Left ventricle myocardium inferior (tissue), 1 donor: ENCODE results near the gene SERPINA12. TPM values are rescaled to one million over a fixed set of nuclear protein-coding genes. Genes with fewer than 3 reads are reported as not detected.

Experiments
- DNase-seq: peaks from one replicate; pipeline ENCODE4 v3.0.0-alpha.2; 2020
- H3K27ac ChIP-seq: fragments of 200-600 bp; replicated peaks from 2 replicates; pipeline ENCODE4 v1.8.0; 2021
- H3K27me3 ChIP-seq: fragments of 200-600 bp; 2 replicates; pipeline ENCODE4 v1.8.0; 2021; ENCODE audit warnings: low read depth
- H3K36me3 ChIP-seq: fragments of 200-600 bp; 2 replicates; pipeline ENCODE4 v1.8.0; 2021
- H3K4me1 ChIP-seq: fragments of 200-600 bp; 2 replicates; pipeline ENCODE4 v1.8.0; 2021
- H3K4me3 ChIP-seq: fragments of 200-600 bp; 2 replicates; pipeline ENCODE4 v1.8.0; 2021; ENCODE audit warnings: mild to moderate bottlenecking, moderate library complexity
- H3K9me3 ChIP-seq: fragments of 200-600 bp; replicated peaks from 2 replicates; pipeline ENCODE4 v1.8.0; 2021
- intact Hi-C: fragments of 100-400 bp; cut with micrococcal nuclease; formaldehyde crosslinking; loops from one replicate; pipeline ENCODE4 v1.11.0; 2022
- total RNA-seq: library from RNA; stranded (reverse); fragmentation: NEBNext Ultra II Directional; extraction: Animal tissue kit (Norgen Biotek cat#: 25700); gene quantifications from one replicate; pipeline ENCODE4 v1.2.1, GENCODE V29; 2021
- TF ChIP-seq, protein P1 (sequence below): fragments of 200-600 bp; IDR thresholded peaks from 2 replicates; pipeline ENCODE4 v1.8.0; 2021; ENCODE audit warnings: antibody characterized with exemption, mild to moderate bottlenecking, borderline replicate concordance
- donor health status: DM: no; HTN: yes; CAD: no; lungs with severe emphysema.

The SERPINA12 gene
- total RNA-seq, 1 donor from 2014 or later = not detected

GRCh38 chr14:94473666-94474410 lies 35.4 kb downstream of the SERPINA12 start:
- H3K9me3 ChIP-seq = peaks cover 16% of the 10 kb centered on the region
- H3K36me3 ChIP-seq = no peaks in the 10 kb centered on the region
- no peak overlapping the region for H3K27ac ChIP-seq
- no peak overlapping the region for H3K4me3 ChIP-seq
- intact Hi-C loops = no loop called here
- no peaks in the 10 kb centered on the region for H3K4me1 ChIP-seq
- DNase-seq = no peak
- TF ChIP-seq, protein P1, sequence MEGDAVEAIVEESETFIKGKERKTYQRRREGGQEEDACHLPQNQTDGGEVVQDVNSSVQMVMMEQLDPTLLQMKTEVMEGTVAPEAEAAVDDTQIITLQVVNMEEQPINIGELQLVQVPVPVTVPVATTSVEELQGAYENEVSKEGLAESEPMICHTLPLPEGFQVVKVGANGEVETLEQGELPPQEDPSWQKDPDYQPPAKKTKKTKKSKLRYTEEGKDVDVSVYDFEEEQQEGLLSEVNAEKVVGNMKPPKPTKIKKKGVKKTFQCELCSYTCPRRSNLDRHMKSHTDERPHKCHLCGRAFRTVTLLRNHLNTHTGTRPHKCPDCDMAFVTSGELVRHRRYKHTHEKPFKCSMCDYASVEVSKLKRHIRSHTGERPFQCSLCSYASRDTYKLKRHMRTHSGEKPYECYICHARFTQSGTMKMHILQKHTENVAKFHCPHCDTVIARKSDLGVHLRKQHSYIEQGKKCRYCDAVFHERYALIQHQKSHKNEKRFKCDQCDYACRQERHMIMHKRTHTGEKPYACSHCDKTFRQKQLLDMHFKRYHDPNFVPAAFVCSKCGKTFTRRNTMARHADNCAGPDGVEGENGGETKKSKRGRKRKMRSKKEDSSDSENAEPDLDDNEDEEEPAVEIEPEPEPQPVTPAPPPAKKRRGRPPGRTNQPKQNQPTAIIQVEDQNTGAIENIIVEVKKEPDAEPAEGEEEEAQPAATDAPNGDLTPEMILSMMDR = no peak
- H3K27me3 ChIP-seq = peaks cover 49% of the 10 kb centered on the region

GRCh38 chr14:94472842-94473241 lies 36.4 kb downstream of the SERPINA12 start:
- intact Hi-C loops = no loop called here
- Histone ChIP-seq H3K4me3 (no peak overlapping the region), H3K36me3 (no peaks in the 10 kb centered on the region), H3K4me1 (no peaks in the 10 kb centered on the region), H3K27ac (no peak overlapping the region), H3K27me3 (peaks cover 58% of the 10 kb centered on the region), H3K9me3 (peaks cover 6% of the 10 kb centered on the region)
- DNase-seq = no peak
- TF ChIP-seq, protein P1 = no peak

DNA sequence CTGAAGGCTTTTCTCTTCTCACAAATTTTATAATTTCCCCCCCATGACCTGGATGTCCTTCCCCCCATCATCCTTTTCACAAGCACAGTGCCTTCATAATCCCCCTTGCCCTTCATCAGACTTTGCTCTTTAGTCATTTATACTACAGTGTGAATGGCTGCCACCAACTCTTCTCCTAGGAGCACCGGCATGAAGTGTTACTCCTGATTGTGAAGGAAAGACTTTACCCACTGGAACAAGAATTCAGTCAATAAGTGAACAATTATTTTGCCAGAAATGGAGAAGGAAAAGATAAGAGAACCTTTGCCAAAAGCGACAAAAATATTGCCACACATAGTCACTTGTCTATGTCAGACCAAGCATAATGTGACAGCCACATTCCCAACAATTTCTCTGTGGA lies 38.2 kb downstream of the SERPINA12 start:
- intact Hi-C loops = no loop called here

GRCh38 chr14:94470311-94470710 lies 39.0 kb downstream of the SERPINA12 start:
- Histone ChIP-seq H3K27ac (no peak overlapping the region), H3K4me3 (no peak overlapping the region), H3K9me3 (peaks cover 7% of the 10 kb centered on the region), H3K27me3 (peaks cover 63% of the 10 kb centered on the region), H3K36me3 (no peaks in the 10 kb centered on the region), H3K4me1 (no peaks in the 10 kb centered on the region)
- intact Hi-C loops = no loop called here
- no peak for DNase-seq
- TF ChIP-seq, protein P1 = no peak

More for the DNA sequence above, 38.2 kb downstream of the SERPINA12 start:
- H3K4me3 ChIP-seq = no peak overlapping the region
- no peaks in the 10 kb centered on the region for H3K9me3 ChIP-seq
- peaks cover 64% of the 10 kb centered on the region for H3K27me3 ChIP-seq
- no peak overlapping the region for H3K27ac ChIP-seq
- no peaks in the 10 kb centered on the region for H3K4me1 ChIP-seq
- no peak for DNase-seq
- H3K36me3 ChIP-seq = no peaks in the 10 kb centered on the region
- TF ChIP-seq, protein P1 = no peak

- no peak for DNase-seq
- Histone ChIP-seq H3K9me3 (peaks cover 17% of the 10 kb centered on the region), H3K4me3 (no peak overlapping the region), H3K27me3 (peaks cover 58% of the 10 kb centered on the region), H3K36me3 (no peaks in the 10 kb centered on the region), H3K27ac (no peak overlapping the region), H3K4me1 (no peaks in the 10 kb centered on the region)
- intact Hi-C loops = no loop called here
- TF ChIP-seq, protein P1 = no peak
Observed at GRCh38 chr14:94469261-94469660, 40.0 kb downstream of the SERPINA12 start.
